Hematopoietic multipotent progenitor cell treated with erythropoietin and hydrocortisone succinate and interleukin-3 and kit ligand, for 4 days (in vitro differentiated cells): ENCODE results near the gene ARPC1A.

Source experiments
- DNase-seq: peaks from one replicate; pipeline ENCODE4 v3.0.0-alpha.2; 2015

ARPC1A gene

GRCh38 chr7:99392046-99392445 lies 66.3 kb downstream of the ARPC1A start:
- no peak for DNase-seq

- DNase-seq: peak; percentile 91
Observed at GRCh38 chr7:99392659-99393354, 67.1 kb downstream of the ARPC1A start.

GRCh38 chr7:99393355-99394187 lies 67.9 kb downstream of the ARPC1A start:
- DNase-seq: no peak

GRCh38 chr7:99394188-99394502 lies 68.4 kb downstream of the ARPC1A start:
- no peak for DNase-seq

- DNase-seq: peak; percentile 32
Observed at GRCh38 chr7:99395616-99396327, 70.1 kb downstream of the ARPC1A start.

- no peak for DNase-seq
Observed at GRCh38 chr7:99396418-99397296, 71.0 kb downstream of the ARPC1A start.

- DNase-seq: no peak
Observed at GRCh38 chr7:99397297-99397983, 71.7 kb downstream of the ARPC1A start.

- no peak for DNase-seq
Observed at GRCh38 chr7:99398891-99399445, 73.3 kb downstream of the ARPC1A start.

- no peak for DNase-seq
Observed at GRCh38 chr7:99399597-99399996, 73.9 kb downstream of the ARPC1A start.

- DNase-seq: no peak
Observed at GRCh38 chr7:99402854-99403253, 77.2 kb downstream of the ARPC1A start.

GRCh38 chr7:99403764-99404163 lies 78.1 kb downstream of the ARPC1A start:
- no peak for DNase-seq

GRCh38 chr7:99404235-99404976 lies 78.7 kb downstream of the ARPC1A start:
- no peak for DNase-seq

GRCh38 chr7:99404977-99405320 lies 79.3 kb downstream of the ARPC1A start:
- DNase-seq: no peak

- DNase-seq: peak; percentile 39
Observed at GRCh38 chr7:99406557-99406956, 80.9 kb downstream of the ARPC1A start.

- DNase-seq: peak; percentile 62
Observed at GRCh38 chr7:99407872-99408378, 82.2 kb downstream of the ARPC1A start.

GRCh38 chr7:99408379-99409191 lies 82.9 kb downstream of the ARPC1A start, which contains the start of the genes BUD31 and PDAP1:
Gene BUD31, plus strand, starts transcription at chr7:99408969. Its CDS starts 2,124 bp downstream, at chr7:99411093.
Gene PDAP1, minus strand, starts transcription at chr7:99408597. Its CDS starts 49 bp downstream, at chr7:99408548.
- DNase-seq: peak; percentile 97

GRCh38 chr7:99409192-99409572 lies 83.5 kb downstream of the ARPC1A start:
- DNase-seq: peak; percentile 52

- no peak for DNase-seq
Observed at GRCh38 chr7:99409806-99410205, 84.1 kb downstream of the ARPC1A start.

GRCh38 chr7:99410635-99411034 lies 84.9 kb downstream of the ARPC1A start:
- DNase-seq: no peak
